Inflammatory macrophage treated with lipopolysaccharide for 1 hour (primary cell): ENCODE data around the gene PSMB5.

Experiments used
- DNase-seq, 2 donors: peaks; one replicate each; pipeline ENCODE4 v3.0.0-alpha.2; 2020 to 2022

Gene PSMB5

DNA sequence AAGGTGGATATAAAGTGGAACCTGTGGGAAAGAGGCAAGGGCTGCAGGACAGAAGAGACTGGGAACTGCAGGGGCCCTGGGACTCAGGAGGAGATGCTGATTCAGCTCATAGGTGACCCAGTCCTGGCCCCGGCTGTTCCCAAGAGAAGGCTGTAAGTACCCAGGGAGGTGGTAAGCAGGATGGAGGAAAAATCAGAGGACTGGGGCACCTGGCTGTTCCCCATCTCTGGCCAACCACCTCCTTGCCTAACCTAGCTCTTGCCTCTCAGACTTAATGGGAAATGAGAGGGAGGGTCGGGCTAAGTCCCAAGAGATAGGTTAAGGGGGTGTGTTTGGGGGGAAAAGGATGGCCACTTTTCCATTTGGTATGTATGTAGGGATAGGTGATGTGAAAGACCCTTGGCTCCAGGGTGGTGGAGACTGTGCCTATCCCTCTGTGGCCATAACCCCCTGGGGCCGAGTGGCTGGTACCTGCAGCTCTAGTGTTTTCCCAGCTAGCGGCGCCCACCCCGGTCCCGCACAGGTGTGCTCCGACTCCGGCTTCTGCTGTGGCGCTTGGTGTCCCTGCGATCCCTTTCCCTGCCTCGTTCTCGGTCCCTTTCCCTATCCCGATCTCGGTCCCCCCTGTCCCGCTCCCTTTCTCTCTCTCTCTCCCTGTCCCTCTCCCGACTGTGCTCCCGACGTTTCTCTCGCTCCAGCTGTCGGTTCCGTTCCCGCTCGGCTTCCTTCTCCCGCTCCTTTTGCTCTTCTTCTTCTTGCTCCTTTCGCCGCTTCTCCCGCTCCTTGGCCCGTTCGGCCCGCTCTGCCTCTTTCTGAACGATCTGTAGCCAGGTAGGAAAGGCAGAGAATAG, 24.2 kb upstream of the PSMB5 start:
- no peak for DNase-seq

DNA sequence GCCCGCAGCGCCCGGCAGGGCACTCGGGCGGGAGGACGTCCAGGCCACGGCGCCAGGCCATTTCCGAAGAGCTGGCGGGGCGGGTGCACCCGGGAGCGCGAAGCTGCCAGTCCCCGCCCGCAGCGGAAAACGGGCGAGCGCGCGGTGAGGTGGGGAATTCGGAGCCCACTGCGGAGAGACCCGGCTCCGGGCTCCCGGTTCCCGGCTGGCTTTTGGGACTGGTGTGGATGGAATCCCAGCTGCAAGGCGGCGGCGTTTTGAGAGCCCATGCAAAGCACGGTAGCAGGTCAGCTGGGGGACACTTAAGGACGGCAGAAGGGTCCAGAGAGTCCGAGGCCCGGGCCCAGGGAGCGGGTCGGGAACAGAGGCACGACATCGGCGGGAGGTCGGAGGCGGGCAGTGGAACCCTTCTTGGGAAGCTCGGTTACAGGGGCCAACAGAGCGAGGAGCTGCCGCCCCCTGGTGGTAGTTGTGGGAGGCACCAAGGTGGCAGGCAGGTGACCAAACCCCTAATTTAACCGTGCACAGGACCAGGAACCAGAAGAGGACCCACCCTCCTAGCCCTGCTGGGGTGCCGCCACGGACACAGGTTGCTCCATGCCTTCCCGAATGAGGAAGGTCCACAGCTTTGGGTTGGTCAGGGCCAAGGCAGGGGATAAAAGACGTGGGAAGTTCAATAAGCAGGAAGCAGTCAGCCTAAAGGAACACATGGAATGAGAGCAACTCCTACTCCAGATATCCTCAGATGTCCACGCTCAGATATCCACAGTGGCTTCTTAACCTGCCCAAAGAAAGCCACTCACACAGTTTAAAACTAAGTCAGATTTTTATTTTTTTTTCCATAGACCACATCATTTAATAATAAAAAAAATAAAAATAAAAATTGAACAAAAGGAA, 23.3 kb upstream of the PSMB5 start:
- peak; percentile 33 to 86 for DNase-seq

DNA sequence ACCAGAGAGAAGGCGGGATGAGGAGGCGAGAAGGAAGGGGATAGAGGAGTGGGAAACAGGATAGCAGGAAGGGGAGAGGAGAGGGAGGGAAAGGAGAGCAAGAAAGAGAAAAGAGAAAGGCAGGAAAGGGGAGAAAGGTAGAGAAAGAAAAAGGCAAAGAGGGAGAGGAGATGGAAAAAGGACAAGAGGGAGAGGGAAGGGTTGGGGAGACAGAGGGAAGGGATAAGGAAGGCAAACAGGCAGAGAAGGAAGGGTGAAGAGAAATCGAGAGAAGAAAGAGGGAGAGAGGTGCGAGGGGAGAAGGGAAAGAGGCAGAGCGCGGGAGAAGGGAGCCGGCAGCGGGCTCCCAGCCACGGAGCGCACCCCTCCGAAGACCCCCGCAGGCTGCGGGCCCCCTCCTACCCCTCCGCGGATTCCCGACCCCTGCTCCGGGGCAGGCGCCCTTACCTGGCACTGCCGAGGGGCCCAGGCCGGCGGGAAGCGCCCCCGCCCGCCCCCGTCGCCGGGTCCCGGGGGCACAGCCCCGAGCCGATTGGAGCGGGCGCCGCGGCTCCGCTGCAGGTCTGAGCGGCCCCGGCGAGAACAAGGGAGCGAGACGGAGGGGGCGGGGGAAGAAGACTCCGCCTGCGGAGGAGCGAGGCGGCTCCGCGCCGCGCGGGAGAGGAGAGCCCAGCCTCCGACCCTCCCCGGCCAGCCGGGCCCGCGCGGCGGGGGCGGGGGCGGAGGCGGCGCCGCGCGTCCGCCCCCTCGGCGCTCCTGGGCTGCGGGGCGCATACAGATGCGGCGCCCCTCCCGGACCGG, 22.5 kb upstream of the PSMB5 start, which contains the start of gene CDH24:
TSS of gene CDH24 (minus strand) at position 565 of the 801 bp plus-strand sequence. CDS start 1,787 bp downstream, outside the sequence.
- DNase-seq, result peak in 1 of 2 donors; percentile 36

GRCh38 chr14:23056145-23056955, 21.6 kb upstream of the PSMB5 start:
- peak; percentile 65 to 77 for DNase-seq

DNA sequence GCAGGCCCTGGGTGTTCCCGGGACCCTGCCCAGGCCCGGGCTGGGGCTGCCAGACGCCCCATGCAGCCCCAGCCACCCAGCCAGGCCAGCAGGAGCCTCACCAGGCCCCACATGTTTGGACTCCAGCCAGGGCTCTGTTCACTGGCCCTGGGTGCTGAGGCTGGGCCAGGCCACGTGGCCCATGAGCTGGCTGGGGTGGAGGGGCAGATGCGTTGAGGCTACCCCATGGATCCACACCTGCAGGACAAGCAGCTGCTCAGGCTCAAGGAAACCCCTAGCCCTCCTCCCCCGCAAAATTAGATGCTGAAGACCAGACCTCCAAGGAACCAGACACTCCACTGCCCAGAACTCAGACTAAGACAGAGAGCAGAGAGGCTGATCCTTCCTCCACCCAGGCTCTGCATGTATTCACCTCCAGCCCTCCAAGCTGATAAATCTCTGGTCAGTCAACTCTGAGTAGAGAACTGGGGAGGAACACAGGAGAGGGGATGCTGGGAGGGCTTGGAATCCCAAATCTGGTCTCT, 21.0 kb upstream of the PSMB5 start:
- no peak for DNase-seq

- DNase-seq, result no peak
Measured at GRCh38 chr14:23055147-23055550, 20.4 kb upstream of the PSMB5 start.

GRCh38 chr14:23054000-23054811, 19.5 kb upstream of the PSMB5 start:
- no peak for DNase-seq

GRCh38 chr14:23053426-23053825, 18.7 kb upstream of the PSMB5 start:
- no peak for DNase-seq

- DNase-seq, result no peak
Measured at GRCh38 chr14:23052671-23053070, 18.0 kb upstream of the PSMB5 start.

GRCh38 chr14:23052182-23052623, 17.5 kb upstream of the PSMB5 start:
- no peak for DNase-seq

DNA sequence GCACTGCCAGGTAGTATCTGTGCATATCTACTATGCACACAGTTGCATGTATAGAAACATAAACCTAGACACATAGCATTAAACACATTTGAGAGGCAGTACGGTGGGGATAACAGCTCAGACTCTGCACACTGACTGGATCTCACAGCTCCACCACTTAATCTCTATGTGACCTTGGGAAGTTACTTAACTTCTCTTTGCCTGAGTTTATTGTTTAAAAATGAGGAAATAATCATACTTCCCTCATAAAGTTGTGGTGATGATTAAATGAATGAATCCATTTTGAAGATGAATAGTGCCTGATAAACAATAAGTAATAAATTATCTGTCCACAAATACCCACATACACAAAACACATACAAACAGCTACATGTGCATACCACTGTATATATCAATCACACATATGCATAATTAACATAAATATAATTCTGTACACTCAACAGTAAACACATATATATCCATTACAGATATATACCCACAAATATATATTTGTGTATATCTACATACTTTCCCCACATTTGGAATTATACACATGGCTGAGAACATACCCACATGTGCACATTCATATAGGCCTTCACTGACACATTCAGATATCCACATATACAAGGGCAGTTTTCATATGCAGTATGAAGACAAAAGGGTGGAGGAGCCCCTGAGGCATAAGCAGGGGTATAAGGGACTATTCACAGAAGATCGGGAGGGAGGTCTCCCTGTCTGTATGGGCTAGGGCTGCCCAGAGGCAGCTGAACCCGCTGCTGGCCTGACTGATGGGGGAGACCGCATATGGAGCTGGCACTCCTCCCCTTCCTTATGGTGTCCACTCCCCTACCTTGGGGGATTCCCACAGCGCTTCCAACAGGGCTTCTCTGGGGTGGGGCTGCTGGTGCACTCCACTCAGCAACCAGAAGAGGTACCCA, 16.7 kb upstream of the PSMB5 start:
- peak; percentile 16 to 25 for DNase-seq

DNA sequence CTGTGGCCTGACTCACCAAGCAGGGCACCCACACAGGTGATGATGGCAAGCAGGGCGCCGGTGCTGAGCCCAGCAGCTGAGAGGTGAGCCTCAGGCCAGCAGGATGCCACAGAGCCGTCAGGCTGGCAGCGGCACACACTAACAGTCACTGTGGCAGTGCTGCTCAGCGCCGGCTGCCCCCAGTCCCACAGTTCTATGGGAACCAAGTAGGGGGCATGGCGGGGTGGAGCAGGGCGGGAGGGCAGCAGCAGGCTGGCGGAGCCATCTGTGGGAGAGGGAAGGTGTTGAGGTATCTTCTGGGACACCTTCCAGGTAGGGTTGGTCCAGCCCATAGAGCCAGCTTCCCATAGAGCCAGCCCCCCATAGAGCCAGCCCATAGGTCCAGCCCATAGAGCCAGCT, 14.3 kb upstream of the PSMB5 start:
- DNase-seq, result no peak

DNA sequence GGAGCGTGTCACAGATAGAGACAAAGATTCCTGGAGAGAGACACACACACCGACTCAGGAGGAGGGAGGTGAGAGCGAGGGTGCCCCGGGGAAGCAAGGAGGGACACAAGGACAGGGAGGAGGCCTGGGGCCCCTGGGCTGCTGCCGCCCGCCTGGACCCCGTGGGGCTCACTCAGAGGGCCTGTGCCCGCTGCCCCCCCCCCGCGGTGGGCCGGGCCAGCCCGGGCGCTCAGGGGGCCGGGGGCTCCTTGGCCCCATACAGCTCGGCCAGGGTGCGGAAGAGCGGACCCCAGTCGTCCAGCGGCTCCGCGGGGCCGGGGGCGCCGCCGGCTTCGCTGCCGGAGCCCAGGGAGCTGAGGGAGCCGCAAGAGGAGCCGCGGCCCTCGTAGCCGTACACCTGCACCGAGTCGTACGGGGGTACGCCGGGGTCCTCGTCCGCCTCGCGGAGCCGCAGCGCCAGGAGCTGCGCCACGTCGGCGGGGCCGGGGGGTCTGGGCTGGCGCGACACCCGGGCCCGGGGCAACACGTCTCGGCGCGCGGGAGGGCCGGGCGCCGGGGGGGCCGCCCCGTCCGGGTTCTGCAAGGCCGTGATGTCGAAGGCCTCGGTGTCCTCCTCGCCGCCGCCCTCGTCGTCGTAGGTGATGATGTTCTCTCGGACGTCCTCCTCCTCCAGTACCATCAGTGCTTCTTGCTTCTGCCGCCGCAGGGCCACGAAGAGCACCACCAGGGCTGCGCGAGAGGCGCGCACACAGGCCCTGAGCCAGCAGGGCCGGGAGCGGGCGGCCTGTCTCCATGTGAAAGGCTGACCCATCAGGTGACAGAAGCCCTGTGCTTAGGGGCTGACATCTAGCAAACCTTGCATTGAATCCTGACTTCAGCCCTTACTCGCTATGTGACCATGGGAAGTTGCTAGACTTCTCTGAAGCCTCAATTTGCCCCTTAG, 13.3 kb upstream of the PSMB5 start:
- no peak for DNase-seq

- no peak for DNase-seq
Measured at GRCh38 chr14:23047034-23047634, 12.4 kb upstream of the PSMB5 start.

- no peak for DNase-seq
Measured at GRCh38 chr14:23045419-23046357, 11.0 kb upstream of the PSMB5 start.

DNA sequence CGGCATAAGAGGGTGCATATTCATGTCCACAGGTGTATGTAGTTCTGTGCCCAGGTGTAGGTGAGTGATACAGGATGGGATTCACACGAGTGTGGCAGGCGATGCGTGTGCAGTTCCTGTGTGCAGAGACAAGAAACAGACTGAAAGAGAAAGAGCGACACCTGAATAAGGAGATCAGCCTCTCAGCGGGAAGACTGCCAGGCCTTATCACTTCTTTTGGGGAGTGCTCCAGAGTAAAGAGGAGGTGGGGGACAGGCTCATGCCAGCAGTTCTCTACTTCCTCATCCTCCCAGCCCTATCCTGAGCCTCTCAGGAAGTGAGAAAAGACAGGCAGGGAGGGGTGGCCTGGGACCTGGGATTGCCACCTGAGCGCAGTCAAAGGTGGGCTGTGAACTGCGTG, 10.1 kb upstream of the PSMB5 start:
- no peak for DNase-seq

DNA sequence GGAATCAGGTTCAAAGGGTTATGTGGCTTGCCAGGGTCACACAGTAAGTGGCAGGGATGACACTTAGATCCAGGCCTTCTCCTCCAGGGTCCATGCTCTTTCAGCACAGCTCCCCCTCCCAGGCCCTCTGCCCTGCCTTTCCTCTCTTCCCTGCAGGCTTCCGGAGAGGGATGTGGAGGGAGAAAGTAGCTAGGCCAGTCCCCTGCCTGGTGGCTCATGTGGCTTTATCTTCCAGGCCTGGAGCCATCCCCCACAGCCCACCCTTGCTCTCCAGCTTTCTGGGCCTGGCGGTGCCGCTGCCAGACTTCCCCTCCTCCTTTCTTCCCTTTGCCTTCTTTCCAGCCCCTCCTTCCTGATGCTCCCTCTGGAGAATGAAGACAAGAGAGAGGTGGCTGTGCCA, 9.1 kb upstream of the PSMB5 start:
- no peak for DNase-seq
